Measurements from ENCODE around the gene CLCN3. TPM values are rescaled to one million over a fixed set of nuclear protein-coding genes. Genes with fewer than 3 reads are reported as not detected.

CLCN3 gene
- total RNA-seq, 1 donor from 2014 or later = 31.3 TPM

GRCh38 chr4:169611157-169611556 lies 9.2 kb upstream of the CLCN3 start:
- TF ChIP-seq CTCF (conservative IDR thresholded peaks at IDR 0.05; ENCODE audit: low read depth, low read length) = no peak
- H3K4me3 ChIP-seq (ENCODE audit: low read depth, low read length) = peak overlapping the region; percentile 88
- DNase-seq (ENCODE audit: low read depth) = no peak

GRCh38 chr4:169611991-169612870 lies 8.1 kb upstream of the CLCN3 start, which contains the start of gene NEK1:
Gene NEK1, minus strand, starts transcription at chr4:169612583. Its CDS starts 9,953 bp downstream, at chr4:169602630.
- no peak for DNase-seq (ENCODE audit: low read depth)
- no peak for TF ChIP-seq CTCF (conservative IDR thresholded peaks at IDR 0.05; ENCODE audit: low read depth, low read length)

GRCh38 chr4:169612871-169613859 lies 7.2 kb upstream of the CLCN3 start:
- no peak for DNase-seq (ENCODE audit: low read depth)
- TF ChIP-seq CTCF (conservative IDR thresholded peaks at IDR 0.05; ENCODE audit: low read depth, low read length) = peak; percentile 81
- H3K4me3 ChIP-seq (ENCODE audit: low read depth, low read length) = peak overlapping the region; percentile 88

More at GRCh38 chr4:169611991-169612870, 8.1 kb upstream of the CLCN3 start, which contains the start of gene NEK1:
- H3K4me3 ChIP-seq (ENCODE audit: low read depth, low read length) = peak within 1 kb of the TSS; percentile 88

GRCh38 chr4:169615467-169616106 lies 4.8 kb upstream of the CLCN3 start:
- TF ChIP-seq CTCF (conservative IDR thresholded peaks at IDR 0.05; ENCODE audit: low read depth, low read length) = no peak
- no peak for DNase-seq (ENCODE audit: low read depth)
- no peak overlapping the region for H3K4me3 ChIP-seq (ENCODE audit: low read depth, low read length)

GRCh38 chr4:169616846-169617245 lies 3.5 kb upstream of the CLCN3 start:
- no peak overlapping the region for H3K4me3 ChIP-seq (ENCODE audit: low read depth, low read length)
- DNase-seq (ENCODE audit: low read depth) = no peak
- TF ChIP-seq CTCF (conservative IDR thresholded peaks at IDR 0.05; ENCODE audit: low read depth, low read length) = no peak

- no peak for DNase-seq (ENCODE audit: low read depth)
- TF ChIP-seq CTCF (conservative IDR thresholded peaks at IDR 0.05; ENCODE audit: low read depth, low read length) = no peak
- H3K4me3 ChIP-seq (ENCODE audit: low read depth, low read length) = no peak overlapping the region
Observed at GRCh38 chr4:169617306-169617705, 3.1 kb upstream of the CLCN3 start.
